Measurements from ENCODE around the gene ATP11A. TPM values are rescaled to one million over a fixed set of nuclear protein-coding genes. Genes with fewer than 3 reads are reported as not detected.

The ATP11A gene
- total and polyA plus RNA-seq, 8 donors = 9.3 to 51.0 (median 30.5) TPM

GRCh38 chr13:112669881-112670499, 19.8 kb upstream of the ATP11A start:
- Histone ChIP-seq H3K9me3 (no peaks in the 10 kb centered on the region), H3K27me3 (no peaks in the 10 kb centered on the region), H3K27ac (peak overlapping the region in 1 of 4 donors; percentile 23), H3K4me1 (no peaks in the 10 kb centered on the region), H3K36me3 (no peaks in the 10 kb centered on the region), H3K4me3 (no peak overlapping the region)
- WGBS, 2 donors = 58 to 64% methylated on average over 10 of the region's 10 CpGs
- no peak for TF ChIP-seq CTCF (IDR thresholded peaks at IDR 0.05)
- intact Hi-C loops (cut with DNase I) = no loop called here
- peak in 3 of 4 donors; percentile 60 to 69 (median 61) for ATAC-seq
- no peak for DNase-seq
- FAIRE-seq = no peak

- H3K36me3 ChIP-seq = no peaks in the 10 kb centered on the region
- H3K27ac ChIP-seq = no peak overlapping the region
- no peak for ATAC-seq
- FAIRE-seq = no peak
- no peak overlapping the region for H3K4me3 ChIP-seq
- intact Hi-C loops (cut with DNase I) = no loop called here
- no peaks in the 10 kb centered on the region for H3K4me1 ChIP-seq
- no peak for DNase-seq
- H3K27me3 ChIP-seq = no peaks in the 10 kb centered on the region
- TF ChIP-seq CTCF (IDR thresholded peaks at IDR 0.05) = no peak
- WGBS, 2 donors = 42 to 54% methylated on average over 9 of the region's 9 CpGs
- H3K9me3 ChIP-seq = no peaks in the 10 kb centered on the region
These were observed 19.0 kb upstream of the ATP11A start for GRCh38 chr13:112670864-112671263.

GRCh38 chr13:112671359-112671758, 18.5 kb upstream of the ATP11A start:
- intact Hi-C loops (cut with DNase I) = no loop called here
- 83 to 93% methylated on average over 10 of the region's 10 CpGs for WGBS, 2 donors
- H3K27ac ChIP-seq = no peak overlapping the region
- H3K4me3 ChIP-seq = no peak overlapping the region
- H3K27me3 ChIP-seq = no peaks in the 10 kb centered on the region
- H3K4me1 ChIP-seq = no peaks in the 10 kb centered on the region
- FAIRE-seq (no peak), DNase-seq (no peak), ATAC-seq (no peak)
- H3K36me3 ChIP-seq = no peaks in the 10 kb centered on the region
- no peak for TF ChIP-seq CTCF (IDR thresholded peaks at IDR 0.05)
- H3K9me3 ChIP-seq = no peaks in the 10 kb centered on the region

- ATAC-seq (no peak), DNase-seq (no peak), FAIRE-seq (no peak)
- H3K9me3 ChIP-seq = no peaks in the 10 kb centered on the region
- H3K27me3 ChIP-seq = no peaks in the 10 kb centered on the region
- no peaks in the 10 kb centered on the region for H3K4me1 ChIP-seq
- WGBS, 2 donors = 73 to 81% methylated on average over 8 of the region's 8 CpGs
- H3K4me3 ChIP-seq = no peak overlapping the region
- no peak overlapping the region for H3K27ac ChIP-seq
- intact Hi-C loops (cut with DNase I) = no loop called here
- H3K36me3 ChIP-seq = no peaks in the 10 kb centered on the region
- no peak for TF ChIP-seq CTCF (IDR thresholded peaks at IDR 0.05)
These were observed 17.1 kb upstream of the ATP11A start for GRCh38 chr13:112672651-112673284.

All from pancreas (tissue), 10 donors.